GM21423 (cell line): ENCODE data around the gene AGBL2.
"Not testable (repeated sequence)": the region's sequence is repeated elsewhere in the genome, so short reads cannot be mapped to it uniquely, and the experiment has no call there.

ENCODE experiments used
- ATAC-seq: cut with Tn5 transposase; IDR thresholded peaks from one replicate; pipeline ENCODE4 v1.9.1; 2021; ENCODE audit warnings: mild to moderate bottlenecking, moderate library complexity; ENCODE audit not compliant: unreplicated experiment

Gene AGBL2

GRCh38 chr11:47715082-47715669 lies at the start of gene AGBL2:
Gene AGBL2, minus strand, starts transcription at chr11:47715369. Its CDS starts 719 bp downstream, at chr11:47714650.
- peak; percentile 98 for ATAC-seq

GRCh38 chr11:47759291-47759690 lies 44.1 kb upstream of the AGBL2 start:
- not testable (repeated sequence) for ATAC-seq

GRCh38 chr11:47756208-47756607 lies 41.0 kb upstream of the AGBL2 start:
- ATAC-seq: no peak

- no peak for ATAC-seq
Observed at GRCh38 chr11:47750725-47751124, 35.6 kb upstream of the AGBL2 start.

- ATAC-seq: not testable (repeated sequence)
Observed at GRCh38 chr11:47742494-47742893, 27.3 kb upstream of the AGBL2 start.

GRCh38 chr11:47737817-47738216 lies 22.6 kb upstream of the AGBL2 start:
- ATAC-seq: not testable (repeated sequence)

- ATAC-seq: no peak
Observed at GRCh38 chr11:47732271-47732670, 17.1 kb upstream of the AGBL2 start.

- no peak for ATAC-seq
Observed at GRCh38 chr11:47731475-47731874, 16.3 kb upstream of the AGBL2 start.

GRCh38 chr11:47726878-47727514 lies 11.8 kb upstream of the AGBL2 start:
- ATAC-seq: no peak

GRCh38 chr11:47726118-47726442 lies 10.9 kb upstream of the AGBL2 start:
- ATAC-seq: no peak

- ATAC-seq: no peak
Observed at GRCh38 chr11:47725442-47726117, 10.4 kb upstream of the AGBL2 start.

GRCh38 chr11:47724041-47724729 lies 9.0 kb upstream of the AGBL2 start:
- ATAC-seq: no peak

- ATAC-seq: no peak
Observed at GRCh38 chr11:47723041-47723440, 7.9 kb upstream of the AGBL2 start.

GRCh38 chr11:47720651-47721050 lies 5.5 kb upstream of the AGBL2 start:
- ATAC-seq: no peak

GRCh38 chr11:47716692-47717091 lies 1.5 kb upstream of the AGBL2 start:
- no peak for ATAC-seq

- no peak for ATAC-seq
Observed at GRCh38 chr11:47714554-47715081, 551 bp downstream of the AGBL2 start.

GRCh38 chr11:47711816-47712215 lies 3.4 kb downstream of the AGBL2 start:
- ATAC-seq: no peak

GRCh38 chr11:47711225-47711624 lies 3.9 kb downstream of the AGBL2 start:
- ATAC-seq: no peak

GRCh38 chr11:47707275-47707786 lies 7.8 kb downstream of the AGBL2 start:
- ATAC-seq: not testable (repeated sequence)

GRCh38 chr11:47705721-47706120 lies 9.4 kb downstream of the AGBL2 start:
- ATAC-seq: no peak

GRCh38 chr11:47691979-47692378 lies 23.2 kb downstream of the AGBL2 start:
- ATAC-seq: no peak
